CD4-positive, alpha-beta T cell (primary cell): ENCODE results near the gene NR1I3. TPM values are rescaled to one million over a fixed set of nuclear protein-coding genes. Genes with fewer than 3 reads are reported as not detected.

Experiments used
- ATAC-seq: fragments of 200-7000 bp; cut with Tn5 transposase; one replicate; pipeline ENCODE4 v1.10.0; 2022; ENCODE audit warnings: mild to moderate bottlenecking; ENCODE audit not compliant: poor library complexity
- CTCF ChIA-PET: fragments of 350-600 bp; sonication (Branson Sonifier 250); formaldehyde crosslinking; loops from one replicate; lab custom pipeline; 2021; ENCODE audit warnings: antibody characterized with exemption, inconsistent platforms; lab: Charles Lee
- POLR2A ChIA-PET: fragments of 350-600 bp; sonication (Branson Sonifier 250); formaldehyde crosslinking; loops from one replicate; lab custom pipeline; 2021; ENCODE audit warnings: antibody characterized with exemption, inconsistent platforms; lab: Charles Lee
- DNase-seq, 14 experiments: peaks; one replicate each; pipeline ENCODE4 v3.0.0-alpha.2; 2013 to 2020; ENCODE audit warnings: mixed read lengths in 2 of 14
- H3K27ac ChIP-seq, 2 donors: one replicate each; pipeline versions ENCODE4 v1.5.1 to v1.7.0; 2013; ENCODE audit warnings: low read length in 2 of 2, low read depth in 1 of 2, mild to moderate bottlenecking in 1 of 2
- H3K27me3 ChIP-seq, 2 experiments: 1 replicate in 1 of 2; 2 replicates in 1 of 2; pipeline versions ENCODE4 v1.6.1 to v1.7.0; 2013; ENCODE audit warnings: low read length in 2 of 2, control low read depth in 1 of 2, mild to moderate bottlenecking in 1 of 2, moderate library complexity in 1 of 2; ENCODE audit not compliant: insufficient read depth in 2 of 2, control insufficient read depth in 1 of 2
- H3K36me3 ChIP-seq: one replicate; pipeline ENCODE4 v1.6.1; 2013; ENCODE audit warnings: low read length, control low read depth; ENCODE audit not compliant: insufficient read depth
- H3K4me1 ChIP-seq: one replicate; pipeline ENCODE4 v1.6.1; 2013; ENCODE audit warnings: low read length, control low read depth; ENCODE audit not compliant: insufficient read depth
- H3K4me3 ChIP-seq: one replicate; pipeline ENCODE4 v1.5.1; 2013; ENCODE audit warnings: mild to moderate bottlenecking, low read length, moderate library complexity
- H3K9me3 ChIP-seq, 2 experiments: 1 replicate in 1 of 2; 2 replicates in 1 of 2; pipeline versions ENCODE4 v1.6.1 to v1.7.0; 2013; ENCODE audit warnings: low read length in 2 of 2, mild to moderate bottlenecking in 2 of 2, control low read depth in 1 of 2, moderate library complexity in 1 of 2; ENCODE audit not compliant: control insufficient read depth in 1 of 2, insufficient read depth in 1 of 2
- H3K27ac Mint-ChIP-seq: one replicate; pipeline ENCODE4 v1.8.0; 2020; ENCODE audit warnings: mixed read lengths
- H3K27me3 Mint-ChIP-seq: one replicate; pipeline ENCODE4 v1.8.0; 2021; ENCODE audit warnings: mixed read lengths
- H3K36me3 Mint-ChIP-seq: one replicate; pipeline ENCODE4 v1.8.0; 2021; ENCODE audit warnings: low read depth, mixed read lengths
- H3K4me1 Mint-ChIP-seq: one replicate; pipeline ENCODE4 v1.8.0; 2021; ENCODE audit warnings: low read depth, mixed read lengths
- H3K4me3 Mint-ChIP-seq: one replicate; pipeline ENCODE4 v1.8.0; 2020; ENCODE audit warnings: mild to moderate bottlenecking, mixed read lengths
- H3K9me3 Mint-ChIP-seq: one replicate; pipeline ENCODE4 v1.8.0; 2020; ENCODE audit warnings: mixed read lengths
- intact Hi-C, 2 experiments: fragments of 100-400 bp; cut with DNase I in 1 of 2; cut with micrococcal nuclease in 1 of 2; formaldehyde crosslinking; loops; one replicate each; pipeline versions ENCODE4 v1.15.1 to v1.9.0; 2023 to 2025; cut with DNase I, micrococcal nuclease
- total RNA-seq, 174 experiments: library from RNA in 2 of 174; stranded (reverse) in 2 of 174; gene quantifications; one replicate each; pipeline ENCODE4 v1.2.3 and lab custom pipeline; 2021 to 2026
- TF ChIP-seq, protein P1 (sequence below): fragments of 200-600 bp; IDR thresholded peaks from one replicate; pipeline ENCODE4 v1.8.0; 2022; ENCODE audit warnings: antibody characterized with exemption, mild to moderate bottlenecking

NR1I3 gene
- total RNA-seq, 2 experiments from 2014 or later: not detected

DNA sequence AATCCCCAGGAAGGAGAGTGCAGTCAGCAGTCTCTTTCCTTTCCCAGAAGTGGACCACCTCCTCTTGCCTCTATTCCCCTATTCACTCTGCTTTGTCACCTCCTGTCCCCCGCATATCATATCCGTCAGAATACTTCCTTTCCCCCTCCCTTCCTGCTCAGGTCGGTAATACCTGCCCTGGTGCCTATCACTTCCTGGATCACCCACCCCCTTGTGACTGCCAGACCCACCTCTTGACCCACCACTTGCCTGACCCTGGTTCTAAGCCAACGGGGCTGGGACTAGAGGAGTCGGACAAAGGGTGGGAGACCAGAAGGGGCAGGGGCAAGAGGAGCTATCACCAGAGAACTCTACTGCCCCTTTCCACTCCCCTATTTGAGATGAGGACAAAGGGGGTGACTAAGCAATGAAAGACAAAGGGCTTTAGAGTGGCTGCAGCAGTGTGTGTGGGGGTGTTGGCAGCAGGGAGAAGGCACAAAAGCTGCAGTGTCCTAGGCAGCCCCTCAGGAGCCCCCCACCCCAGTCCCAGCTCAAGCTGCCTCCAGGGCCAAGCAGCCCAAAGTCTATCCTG, 37.5 kb downstream of the NR1I3 start:
- no peaks in the 10 kb centered on the region for H3K27me3 ChIP-seq
- H3K4me1 ChIP-seq: peaks cover 52% of the 10 kb centered on the region
- no peaks in the 10 kb centered on the region for H3K9me3 ChIP-seq
- Mint-ChIP-seq H3K36me3 (peaks cover 26% of the 10 kb centered on the region), H3K4me1 (peaks cover 52% of the 10 kb centered on the region), H3K27ac (peak overlapping the region; percentile 95), H3K4me3 (peak overlapping the region; percentile 57), H3K9me3 (no peaks in the 10 kb centered on the region), H3K27me3 (no peaks in the 10 kb centered on the region)
- DNase-seq (peak in 4 of 14 experiments; percentile 31 to 70 (median 40)), ATAC-seq (no peak)
- ChIA-PET CTCF (interaction anchor here (1.0 to 4.5 kb wide), 4 partner anchors 8 to 91 kb away, joined by 3 to 43 read pairs (median 8); partner anchors contain the start of genes TOMM40L and UFC1), POLR2A (interaction anchor here (2.5 to 5.0 kb wide), 6 partner anchors 13 to 189 kb away, joined by 20 to 95 read pairs (median 58); partner anchors contain the start of genes PPOX, SDHC and TOMM40L)
- intact Hi-C loops: no loop called here
- H3K36me3 ChIP-seq: peaks cover 20% of the 10 kb centered on the region
- H3K27ac ChIP-seq: peak overlapping the region; percentile 40 to 86
- TF ChIP-seq, protein P1, sequence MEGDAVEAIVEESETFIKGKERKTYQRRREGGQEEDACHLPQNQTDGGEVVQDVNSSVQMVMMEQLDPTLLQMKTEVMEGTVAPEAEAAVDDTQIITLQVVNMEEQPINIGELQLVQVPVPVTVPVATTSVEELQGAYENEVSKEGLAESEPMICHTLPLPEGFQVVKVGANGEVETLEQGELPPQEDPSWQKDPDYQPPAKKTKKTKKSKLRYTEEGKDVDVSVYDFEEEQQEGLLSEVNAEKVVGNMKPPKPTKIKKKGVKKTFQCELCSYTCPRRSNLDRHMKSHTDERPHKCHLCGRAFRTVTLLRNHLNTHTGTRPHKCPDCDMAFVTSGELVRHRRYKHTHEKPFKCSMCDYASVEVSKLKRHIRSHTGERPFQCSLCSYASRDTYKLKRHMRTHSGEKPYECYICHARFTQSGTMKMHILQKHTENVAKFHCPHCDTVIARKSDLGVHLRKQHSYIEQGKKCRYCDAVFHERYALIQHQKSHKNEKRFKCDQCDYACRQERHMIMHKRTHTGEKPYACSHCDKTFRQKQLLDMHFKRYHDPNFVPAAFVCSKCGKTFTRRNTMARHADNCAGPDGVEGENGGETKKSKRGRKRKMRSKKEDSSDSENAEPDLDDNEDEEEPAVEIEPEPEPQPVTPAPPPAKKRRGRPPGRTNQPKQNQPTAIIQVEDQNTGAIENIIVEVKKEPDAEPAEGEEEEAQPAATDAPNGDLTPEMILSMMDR: no peak
- H3K4me3 ChIP-seq: no peak overlapping the region

DNA sequence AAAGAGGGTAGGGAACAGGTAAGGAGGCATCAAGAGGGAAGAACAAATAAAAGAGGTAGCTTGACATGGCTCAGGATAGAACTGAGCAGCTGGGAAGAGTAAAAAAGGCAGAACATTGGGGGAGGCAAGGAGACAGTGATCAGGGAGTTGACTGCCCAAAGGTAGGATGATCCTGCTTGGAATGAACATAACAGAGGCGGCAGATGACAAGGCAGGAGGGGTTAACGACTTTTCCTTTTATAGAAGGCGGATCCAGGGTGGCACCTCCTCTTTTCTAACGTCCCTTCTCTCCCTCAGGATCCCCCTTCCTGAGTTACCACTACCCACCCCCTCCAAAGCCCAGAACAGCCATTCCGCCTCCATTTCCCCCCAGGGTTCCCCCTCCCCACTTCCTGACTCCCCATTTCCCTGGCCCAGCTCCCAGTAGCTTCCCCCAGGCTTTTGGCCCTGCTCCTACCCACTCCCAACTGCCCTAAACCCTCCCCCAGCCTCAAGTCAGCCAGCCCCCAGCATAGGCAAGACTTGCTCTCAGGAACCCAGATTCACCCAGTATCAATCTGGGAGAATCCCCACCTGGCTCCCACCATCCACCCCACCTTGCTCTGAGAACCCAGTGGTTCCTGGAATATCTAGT, 38.4 kb downstream of the NR1I3 start:
- H3K27ac Mint-ChIP-seq: peak overlapping the region; percentile 95
- intact Hi-C loops: loop anchor here in 1 of 2 experiments (2.0 kb wide), 1 partner anchor 31 kb away; no protein-coding TSS in a partner anchor
- TF ChIP-seq, protein P1: no peak
- peak overlapping the region; percentile 70 for H3K4me3 Mint-ChIP-seq
- H3K27me3 ChIP-seq: no peaks in the 10 kb centered on the region
- ATAC-seq: no peak
- no peaks in the 10 kb centered on the region for H3K27me3 Mint-ChIP-seq
- H3K27ac ChIP-seq: peak overlapping the region in 1 of 2 donors; percentile 86
- peaks cover 20% of the 10 kb centered on the region for H3K36me3 Mint-ChIP-seq
- CTCF ChIA-PET: no interaction called here
- H3K9me3 Mint-ChIP-seq: no peaks in the 10 kb centered on the region
- peaks cover 54% of the 10 kb centered on the region for H3K4me1 Mint-ChIP-seq
- DNase-seq: no peak
- POLR2A ChIA-PET: interaction anchor here (1.7 kb wide), 1 partner anchor 18 kb away, joined by 7 read pairs; no protein-coding TSS in a partner anchor
- peaks cover 57% of the 10 kb centered on the region for H3K4me1 ChIP-seq
- H3K36me3 ChIP-seq: peaks cover 14% of the 10 kb centered on the region
- H3K4me3 ChIP-seq: no peak overlapping the region
- H3K9me3 ChIP-seq: no peaks in the 10 kb centered on the region

DNA sequence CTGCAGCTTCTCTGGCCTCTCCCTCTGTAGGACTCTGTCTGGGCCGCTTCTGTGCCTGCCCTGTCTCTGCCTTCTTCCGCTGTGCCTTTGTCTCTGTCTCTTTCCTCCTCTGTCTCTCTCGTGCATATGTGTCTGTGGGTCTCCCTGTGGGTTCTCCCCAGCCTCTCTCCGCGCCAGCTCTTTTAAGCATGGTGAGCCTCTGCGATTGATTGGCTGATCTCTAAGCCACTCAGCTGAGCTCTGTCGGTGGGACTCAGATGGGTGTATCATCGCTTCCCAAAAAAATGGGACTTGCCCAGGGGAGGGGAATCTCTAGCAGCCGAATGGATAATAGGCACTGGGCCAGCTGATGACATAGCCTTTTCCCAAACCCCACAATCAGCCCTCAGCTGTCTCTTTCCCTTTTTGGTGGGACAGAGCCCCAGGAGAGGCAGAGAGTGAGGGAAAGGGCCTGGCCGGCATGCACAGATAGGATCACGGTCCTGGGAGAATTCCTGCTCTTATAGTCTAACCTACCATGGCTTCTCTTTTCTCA, 39.0 kb downstream of the NR1I3 start, which contains the start of gene ADAMTS4:
ADAMTS4 (minus strand) TSS at position 158 of the 535 bp plus-strand sequence. CDS start 427 bp downstream, outside the sequence.
- ChIA-PET POLR2A (interaction anchor here (1.7 kb wide), 1 partner anchor 17 kb away, joined by 7 read pairs; no protein-coding TSS in a partner anchor), CTCF (no interaction called here)
- H3K36me3 ChIP-seq: peaks cover 7% of the 10 kb centered on the region
- H3K27me3 ChIP-seq: no peaks in the 10 kb centered on the region
- TF ChIP-seq, protein P1: no peak
- no peaks in the 10 kb centered on the region for H3K9me3 ChIP-seq
- ATAC-seq (no peak), DNase-seq (peak in 1 of 14 experiments; percentile 5)
- intact Hi-C loops: loop anchor here in 1 of 2 experiments (2.0 kb wide), 1 partner anchor 30 kb away; no protein-coding TSS in a partner anchor
- peak within 1 kb of the TSS in 1 of 2 donors; percentile 86 for H3K27ac ChIP-seq
- H3K9me3 Mint-ChIP-seq: no peaks in the 10 kb centered on the region
- H3K4me1 Mint-ChIP-seq: peaks cover 50% of the 10 kb centered on the region
- peaks cover 14% of the 10 kb centered on the region for H3K36me3 Mint-ChIP-seq
- H3K27me3 Mint-ChIP-seq: no peaks in the 10 kb centered on the region
- H3K4me3 ChIP-seq: no peak within 1 kb of the TSS
- H3K27ac Mint-ChIP-seq: peak within 1 kb of the TSS; percentile 95
- peaks cover 63% of the 10 kb centered on the region for H3K4me1 ChIP-seq
- H3K4me3 Mint-ChIP-seq: peak within 1 kb of the TSS; percentile 70
